Measurements from ENCODE around the gene KPNA3.
"Not testable (repeated sequence)": the region's sequence is repeated elsewhere in the genome, so short reads cannot be mapped to it uniquely, and the experiment has no call there.

Gene KPNA3

DNA sequence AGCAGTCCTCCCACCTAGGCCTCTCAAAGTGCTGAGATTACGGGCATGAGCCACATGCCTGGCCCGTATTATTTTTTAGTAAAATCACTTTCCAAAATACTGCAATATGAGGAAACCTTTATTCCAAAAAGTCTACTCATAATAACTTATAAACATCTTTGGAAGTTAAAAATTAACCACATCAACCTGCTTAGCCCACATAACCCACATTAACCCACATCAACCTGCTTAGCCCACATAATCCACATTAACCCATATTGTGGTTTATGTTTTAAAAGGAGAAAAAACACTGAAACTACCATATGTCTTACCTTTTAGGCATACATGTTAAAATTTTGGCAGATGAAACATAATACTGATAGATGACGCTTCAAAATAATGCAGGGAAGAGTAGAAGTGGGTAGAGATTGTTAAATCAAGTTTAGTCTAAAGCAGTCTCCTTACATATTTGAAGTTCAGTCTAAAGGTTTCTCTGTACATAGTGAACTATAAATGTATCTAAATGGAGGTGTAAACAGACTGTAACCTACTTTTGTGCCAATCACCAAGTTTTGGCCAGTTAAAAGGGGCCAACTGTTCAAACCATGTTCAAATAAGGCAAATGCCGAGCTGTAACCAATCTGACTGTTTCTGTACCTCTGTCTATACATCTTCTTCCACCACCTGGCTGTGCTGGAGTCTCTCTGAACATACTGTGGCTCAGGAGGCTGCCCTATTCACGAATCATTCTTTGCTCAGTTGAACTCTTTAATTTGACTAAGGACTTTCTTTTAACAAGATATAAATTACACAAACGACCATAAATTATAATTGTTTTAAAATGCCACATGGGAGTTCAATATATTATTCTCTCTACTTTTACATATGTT is 14.5 kb downstream of the KPNA3 start:
- Histone ChIP-seq H3K27ac (no peak overlapping the region), H3K9me3 (ENCODE audit: severe bottlenecking) (no peaks in the 10 kb centered on the region), H3K27me3 (ENCODE audit: insufficient read depth, low read depth, severe bottlenecking) (no peaks in the 10 kb centered on the region), H3K36me3 (no peaks in the 10 kb centered on the region), H3K4me3 (ENCODE audit: low read depth, low read length) (no peak overlapping the region)
- DNase-seq, result no peak
- TF ChIP-seq, protein P1, sequence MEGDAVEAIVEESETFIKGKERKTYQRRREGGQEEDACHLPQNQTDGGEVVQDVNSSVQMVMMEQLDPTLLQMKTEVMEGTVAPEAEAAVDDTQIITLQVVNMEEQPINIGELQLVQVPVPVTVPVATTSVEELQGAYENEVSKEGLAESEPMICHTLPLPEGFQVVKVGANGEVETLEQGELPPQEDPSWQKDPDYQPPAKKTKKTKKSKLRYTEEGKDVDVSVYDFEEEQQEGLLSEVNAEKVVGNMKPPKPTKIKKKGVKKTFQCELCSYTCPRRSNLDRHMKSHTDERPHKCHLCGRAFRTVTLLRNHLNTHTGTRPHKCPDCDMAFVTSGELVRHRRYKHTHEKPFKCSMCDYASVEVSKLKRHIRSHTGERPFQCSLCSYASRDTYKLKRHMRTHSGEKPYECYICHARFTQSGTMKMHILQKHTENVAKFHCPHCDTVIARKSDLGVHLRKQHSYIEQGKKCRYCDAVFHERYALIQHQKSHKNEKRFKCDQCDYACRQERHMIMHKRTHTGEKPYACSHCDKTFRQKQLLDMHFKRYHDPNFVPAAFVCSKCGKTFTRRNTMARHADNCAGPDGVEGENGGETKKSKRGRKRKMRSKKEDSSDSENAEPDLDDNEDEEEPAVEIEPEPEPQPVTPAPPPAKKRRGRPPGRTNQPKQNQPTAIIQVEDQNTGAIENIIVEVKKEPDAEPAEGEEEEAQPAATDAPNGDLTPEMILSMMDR (IDR thresholded peaks at IDR 0.05; ENCODE audit: low read depth, low read length), result no peak

DNA sequence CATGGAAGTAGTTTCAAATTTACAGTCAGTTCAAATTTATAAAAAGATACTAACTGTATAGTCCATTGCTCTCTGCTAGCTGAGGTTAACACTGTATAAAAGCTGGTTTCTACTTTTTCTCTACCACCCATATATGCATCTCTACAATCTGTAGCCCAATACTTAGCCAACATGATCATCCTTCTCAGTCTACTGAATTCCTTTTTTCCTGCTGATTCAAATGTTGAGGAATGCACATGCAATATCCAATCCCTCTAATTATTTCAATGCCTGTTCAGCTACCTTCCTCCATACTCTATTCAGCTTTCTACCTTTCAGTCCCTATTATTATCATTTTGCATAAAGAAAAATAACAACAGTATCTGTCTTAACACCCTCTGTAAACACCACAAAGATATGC is 15.6 kb downstream of the KPNA3 start:
- TF ChIP-seq, protein P1 (IDR thresholded peaks at IDR 0.05; ENCODE audit: low read depth, low read length), result no peak
- no peaks in the 10 kb centered on the region for H3K36me3 ChIP-seq
- DNase-seq, result no peak

DNA sequence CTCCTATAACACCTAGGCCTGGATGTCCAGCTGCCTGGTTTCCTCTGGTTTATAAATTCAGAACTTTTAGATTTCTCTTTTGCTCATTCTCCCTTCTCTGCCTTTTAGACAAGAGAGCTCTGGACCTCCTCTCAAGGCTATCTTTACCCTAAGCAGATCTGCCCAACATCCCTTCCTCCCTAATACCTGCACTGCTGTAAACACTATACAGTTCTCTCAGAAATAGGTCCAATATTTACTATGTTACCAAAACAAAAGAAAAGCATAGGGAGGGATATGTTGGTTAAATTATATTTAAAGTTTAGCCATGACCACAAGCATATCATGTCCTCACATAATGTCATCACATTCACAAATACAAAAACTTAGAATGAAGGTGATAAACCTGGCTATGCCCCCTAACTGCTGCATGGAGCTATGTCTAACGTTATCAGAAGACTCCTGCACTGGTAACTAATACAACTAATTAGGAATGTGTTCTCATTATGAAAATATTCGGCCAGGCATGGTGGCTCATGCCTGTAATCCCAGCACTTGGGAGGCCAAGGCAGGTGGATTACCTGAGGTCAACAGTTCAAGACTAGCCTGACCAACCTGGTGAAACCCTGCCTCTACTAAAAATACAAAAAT is 18.0 kb downstream of the KPNA3 start:
- no peaks in the 10 kb centered on the region for H3K9me3 ChIP-seq (ENCODE audit: severe bottlenecking)
- no peak overlapping the region for H3K4me3 ChIP-seq (ENCODE audit: low read depth, low read length)
- H3K27me3 ChIP-seq (ENCODE audit: insufficient read depth, low read depth, severe bottlenecking), result no peaks in the 10 kb centered on the region
- no peak for DNase-seq
- H3K36me3 ChIP-seq, result no peaks in the 10 kb centered on the region
- TF ChIP-seq, protein P1 (IDR thresholded peaks at IDR 0.05; ENCODE audit: low read depth, low read length), result no peak
- no peak overlapping the region for H3K27ac ChIP-seq

More for the DNA sequence above, 15.6 kb downstream of the KPNA3 start:
- Histone ChIP-seq H3K9me3 (ENCODE audit: severe bottlenecking) (no peaks in the 10 kb centered on the region), H3K27me3 (ENCODE audit: insufficient read depth, low read depth, severe bottlenecking) (no peaks in the 10 kb centered on the region), H3K4me3 (ENCODE audit: low read depth, low read length) (no peak overlapping the region), H3K27ac (no peak overlapping the region)

DNA sequence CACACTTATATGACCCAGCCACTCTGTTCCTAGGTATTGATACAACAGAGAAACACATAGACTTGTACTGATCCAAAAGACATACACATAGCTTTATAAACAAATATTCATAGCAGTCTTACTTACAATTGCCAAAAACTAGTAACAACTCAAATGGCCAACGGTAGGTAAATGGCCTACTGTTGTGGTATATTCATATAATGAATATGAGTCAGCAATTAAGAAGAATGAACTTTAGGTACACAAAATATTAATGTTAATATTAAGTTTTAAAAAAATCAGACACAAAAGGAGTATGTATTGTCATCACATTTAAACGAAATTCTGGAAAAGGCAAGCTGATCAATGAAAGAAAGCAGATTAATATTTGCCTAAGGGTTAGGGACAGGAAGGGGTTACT is 19.7 kb downstream of the KPNA3 start:
- H3K27me3 ChIP-seq (ENCODE audit: insufficient read depth, low read depth, severe bottlenecking), result no peaks in the 10 kb centered on the region

DNA sequence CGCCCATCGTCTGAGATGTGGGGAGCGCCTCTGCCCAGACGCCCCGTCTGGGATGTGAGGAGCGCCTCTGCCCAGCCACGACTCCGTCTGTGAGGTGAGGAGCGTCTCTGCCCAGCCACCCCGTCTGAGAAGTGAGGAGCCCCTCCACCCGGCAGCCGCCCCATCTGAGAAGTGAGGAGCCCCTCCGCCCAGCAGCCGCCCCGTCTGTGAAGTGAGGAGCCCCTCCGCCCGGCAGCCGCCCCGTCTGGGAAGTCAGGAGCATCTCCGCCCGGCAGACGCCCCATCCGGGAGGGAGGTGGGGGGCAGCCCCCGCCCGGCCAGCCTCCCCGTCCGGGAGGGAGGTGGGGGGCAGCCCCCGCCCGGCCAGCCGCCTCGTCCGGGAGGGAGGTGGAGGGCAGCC is 30.7 kb downstream of the KPNA3 start:
- H3K36me3 ChIP-seq; H3K9me3 ChIP-seq (ENCODE audit: severe bottlenecking); H3K27ac ChIP-seq; DNase-seq; H3K27me3 ChIP-seq (ENCODE audit: insufficient read depth, low read depth, severe bottlenecking); H3K4me3 ChIP-seq (ENCODE audit: low read depth, low read length): not testable (repeated sequence)

More for the DNA sequence above, 19.7 kb downstream of the KPNA3 start:
- DNase-seq, result no peak
- no peaks in the 10 kb centered on the region for H3K9me3 ChIP-seq (ENCODE audit: severe bottlenecking)
- H3K36me3 ChIP-seq, result no peaks in the 10 kb centered on the region
- no peak overlapping the region for H3K4me3 ChIP-seq (ENCODE audit: low read depth, low read length)
- TF ChIP-seq, protein P1 (IDR thresholded peaks at IDR 0.05; ENCODE audit: low read depth, low read length), result no peak
- no peak overlapping the region for H3K27ac ChIP-seq

DNA sequence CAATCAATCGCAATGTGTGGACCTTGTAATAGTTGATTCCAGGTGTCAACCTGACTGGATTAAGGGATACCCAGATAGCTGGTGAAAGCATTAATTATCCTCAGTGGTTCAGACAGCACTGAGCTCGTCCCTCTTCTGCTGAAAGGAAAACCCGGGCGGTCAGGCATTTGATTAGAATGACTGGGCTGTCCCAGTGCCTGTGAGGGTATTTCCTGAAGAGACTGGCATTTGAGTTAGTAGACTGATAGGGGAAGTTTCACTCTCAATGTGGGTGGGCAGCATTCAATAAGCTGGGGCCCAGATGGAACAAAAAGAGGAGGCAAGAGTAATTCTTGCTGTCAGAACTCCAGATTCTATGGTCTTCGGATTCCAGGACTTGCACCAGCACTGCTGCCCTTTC is 31.9 kb downstream of the KPNA3 start:
- Histone ChIP-seq H3K9me3 (ENCODE audit: severe bottlenecking) (no peaks in the 10 kb centered on the region), H3K36me3 (no peaks in the 10 kb centered on the region), H3K4me3 (ENCODE audit: low read depth, low read length) (no peak overlapping the region), H3K27ac (no peak overlapping the region), H3K27me3 (ENCODE audit: insufficient read depth, low read depth, severe bottlenecking) (no peaks in the 10 kb centered on the region)
- DNase-seq, result no peak
- TF ChIP-seq, protein P1 (IDR thresholded peaks at IDR 0.05; ENCODE audit: low read depth, low read length), result no peak
